KMS-11 (cell line): Measurements from ENCODE around the gene ORAI1.

ENCODE experiments used
- H2AFZ ChIP-seq: fragments of 200-600 bp; sonication (generic); 2 replicates; pipeline ENCODE4 v1.6.1; 2016; ENCODE audit warnings: antibody characterized with exemption, mixed run types, low read depth
- H3K27ac ChIP-seq: fragments of 200-600 bp; sonication (generic); 2 replicates; pipeline ENCODE4 v1.6.1; 2016; ENCODE audit warnings: mild to moderate bottlenecking, mixed run types
- H3K27me3 ChIP-seq: fragments of 200-600 bp; sonication (generic); 2 replicates; pipeline ENCODE4 v1.6.1; 2017; ENCODE audit warnings: mild to moderate bottlenecking, low read depth, mixed run types, moderate library complexity; ENCODE audit not compliant: insufficient read depth
- H3K36me3 ChIP-seq: fragments of 200-600 bp; sonication (generic); 2 replicates; pipeline ENCODE4 v1.6.1; 2017; ENCODE audit warnings: mild to moderate bottlenecking, mixed run types; ENCODE audit not compliant: insufficient read depth
- H3K4me1 ChIP-seq: fragments of 200-600 bp; sonication (generic); 2 replicates; pipeline ENCODE4 v1.6.1; 2016; ENCODE audit warnings: mild to moderate bottlenecking, low read depth, mixed run types; ENCODE audit not compliant: poor library complexity, severe bottlenecking
- H3K4me2 ChIP-seq: fragments of 200-600 bp; sonication (generic); 2 replicates; pipeline ENCODE4 v1.7.0; 2016; ENCODE audit warnings: mild to moderate bottlenecking, mixed run types
- H3K4me3 ChIP-seq: fragments of 200-600 bp; sonication (generic); IDR thresholded peaks from 2 replicates; pipeline ENCODE4 v1.6.1; 2017; ENCODE audit warnings: low read depth, low read length, mixed read lengths; ENCODE audit not compliant: insufficient read depth
- H3K79me2 ChIP-seq: fragments of 200-600 bp; sonication (generic); 2 replicates; pipeline ENCODE4 v1.6.1; 2016; ENCODE audit warnings: low read depth, mixed run types; ENCODE audit not compliant: insufficient read depth
- H3K9ac ChIP-seq: fragments of 200-600 bp; sonication (generic); 2 replicates; pipeline ENCODE4 v1.6.1; 2016; ENCODE audit warnings: mild to moderate bottlenecking, mixed run types
- H4K20me1 ChIP-seq: fragments of 200-600 bp; sonication (generic); 2 replicates; pipeline ENCODE4 v1.6.1; 2016; ENCODE audit warnings: mild to moderate bottlenecking, mixed run types; ENCODE audit not compliant: insufficient read depth
- TF ChIP-seq, protein P1 (sequence below): fragments of 200-600 bp; sonication (generic); conservative IDR thresholded peaks from 2 replicates; pipeline ENCODE4 v1.6.1; 2017; ENCODE audit warnings: low read depth, mild to moderate bottlenecking, antibody characterized with exemption, low read length, moderate library complexity, mixed read lengths

ORAI1 gene

DNA sequence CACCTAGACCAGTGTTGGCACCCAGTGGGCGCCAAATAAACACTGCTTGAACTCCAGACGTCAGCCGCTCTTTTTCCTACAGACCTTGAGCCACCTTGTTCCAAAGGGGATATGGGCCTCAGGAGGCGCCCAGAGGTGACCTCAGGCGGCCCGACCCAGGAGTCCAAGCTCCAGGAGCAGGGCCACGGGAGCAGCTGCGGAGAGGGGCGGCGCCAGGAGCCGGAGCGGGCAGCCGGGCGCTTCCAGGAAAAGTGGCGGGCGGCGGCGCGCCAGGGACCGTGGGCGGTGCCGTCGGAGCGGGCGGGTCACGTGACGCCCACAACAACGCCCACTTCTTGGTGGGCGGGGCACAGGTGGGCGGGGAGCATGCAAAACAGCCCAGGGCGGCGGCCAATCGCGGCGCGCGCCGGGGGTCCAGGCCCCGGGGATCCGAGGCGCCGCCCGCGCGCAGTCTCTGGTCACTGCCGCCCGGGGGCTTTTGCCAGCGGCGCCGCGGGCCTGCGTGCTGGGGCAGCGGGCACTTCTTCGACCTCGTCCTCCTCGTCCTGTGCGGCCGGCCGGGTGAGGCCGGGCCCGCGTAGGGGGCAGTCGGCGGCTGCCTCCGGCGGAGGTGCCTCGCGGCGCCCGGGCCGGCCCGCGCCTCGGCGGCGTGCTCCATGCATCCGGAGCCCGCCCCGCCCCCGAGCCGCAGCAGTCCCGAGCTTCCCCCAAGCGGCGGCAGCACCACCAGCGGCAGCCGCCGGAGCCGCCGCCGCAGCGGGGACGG is at the start of gene ORAI1:
ORAI1 (plus strand) TSS at position 444 of the 766 bp plus-strand sequence.
- no peak within 1 kb of the TSS for H3K4me3 ChIP-seq
- peak within 1 kb of the TSS; percentile 76 for H2AFZ ChIP-seq
- H3K36me3 ChIP-seq, result no peaks in the 10 kb centered on the region
- H3K27ac ChIP-seq, result peak within 1 kb of the TSS; percentile 71
- H3K9ac ChIP-seq, result peak within 1 kb of the TSS; percentile 75
- TF ChIP-seq, protein P1, sequence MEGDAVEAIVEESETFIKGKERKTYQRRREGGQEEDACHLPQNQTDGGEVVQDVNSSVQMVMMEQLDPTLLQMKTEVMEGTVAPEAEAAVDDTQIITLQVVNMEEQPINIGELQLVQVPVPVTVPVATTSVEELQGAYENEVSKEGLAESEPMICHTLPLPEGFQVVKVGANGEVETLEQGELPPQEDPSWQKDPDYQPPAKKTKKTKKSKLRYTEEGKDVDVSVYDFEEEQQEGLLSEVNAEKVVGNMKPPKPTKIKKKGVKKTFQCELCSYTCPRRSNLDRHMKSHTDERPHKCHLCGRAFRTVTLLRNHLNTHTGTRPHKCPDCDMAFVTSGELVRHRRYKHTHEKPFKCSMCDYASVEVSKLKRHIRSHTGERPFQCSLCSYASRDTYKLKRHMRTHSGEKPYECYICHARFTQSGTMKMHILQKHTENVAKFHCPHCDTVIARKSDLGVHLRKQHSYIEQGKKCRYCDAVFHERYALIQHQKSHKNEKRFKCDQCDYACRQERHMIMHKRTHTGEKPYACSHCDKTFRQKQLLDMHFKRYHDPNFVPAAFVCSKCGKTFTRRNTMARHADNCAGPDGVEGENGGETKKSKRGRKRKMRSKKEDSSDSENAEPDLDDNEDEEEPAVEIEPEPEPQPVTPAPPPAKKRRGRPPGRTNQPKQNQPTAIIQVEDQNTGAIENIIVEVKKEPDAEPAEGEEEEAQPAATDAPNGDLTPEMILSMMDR, result no peak
- H4K20me1 ChIP-seq, result no peaks in the 10 kb centered on the region
- no peaks in the 10 kb centered on the region for H3K27me3 ChIP-seq
- no peaks in the 10 kb centered on the region; the same call in 1 of the 2 replicates for H3K79me2 ChIP-seq
- peaks cover 22% of the 10 kb centered on the region for H3K4me1 ChIP-seq
- peak within 1 kb of the TSS; percentile 78 for H3K4me2 ChIP-seq

DNA sequence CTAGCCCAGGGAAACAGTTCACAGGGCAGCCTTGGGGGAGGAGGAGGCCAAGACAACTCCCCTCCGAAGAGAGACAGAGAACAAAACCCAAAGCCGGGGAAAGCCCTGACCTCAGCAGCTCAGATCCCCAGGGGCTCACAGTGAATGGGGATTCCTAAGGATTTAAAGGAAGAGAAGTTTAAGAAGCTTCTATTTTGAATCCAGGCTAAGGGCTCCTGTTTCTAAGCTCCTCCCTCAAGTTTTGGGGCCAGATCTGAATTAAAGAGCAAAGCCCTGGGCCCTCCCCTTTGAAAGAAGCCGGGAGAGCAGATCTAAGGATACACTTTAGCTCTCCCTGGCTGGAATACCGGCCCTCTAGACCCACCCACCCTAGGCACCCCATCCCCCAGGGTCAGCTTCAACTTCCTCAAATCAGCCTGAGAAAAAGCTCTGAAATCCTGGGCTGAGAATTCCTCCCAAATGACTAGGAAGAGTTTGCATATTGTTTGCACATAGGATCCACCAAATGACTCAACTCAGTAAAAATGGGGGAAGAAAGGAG is 49.4 kb upstream of the ORAI1 start:
- H3K79me2 ChIP-seq, result no peaks in the 10 kb centered on the region
- H2AFZ ChIP-seq, result no peak overlapping the region
- no peaks in the 10 kb centered on the region for H3K4me1 ChIP-seq
- H3K27me3 ChIP-seq, result no peaks in the 10 kb centered on the region
- no peaks in the 10 kb centered on the region for H4K20me1 ChIP-seq
- no peak overlapping the region for H3K4me3 ChIP-seq
- H3K36me3 ChIP-seq, result no peaks in the 10 kb centered on the region
- H3K9ac ChIP-seq, result no peak overlapping the region
- H3K4me2 ChIP-seq, result no peak overlapping the region
- TF ChIP-seq, protein P1, result no peak
- H3K27ac ChIP-seq, result no peak overlapping the region

GRCh38 chr12:121577443-121578180 is 48.7 kb upstream of the ORAI1 start:
- no peak overlapping the region for H3K4me3 ChIP-seq

More at GRCh38 chr12:121577443-121578180, 48.7 kb upstream of the ORAI1 start:
- Histone ChIP-seq H3K27me3 (no peaks in the 10 kb centered on the region), H3K36me3 (no peaks in the 10 kb centered on the region), H3K4me1 (no peaks in the 10 kb centered on the region), H3K27ac (no peak overlapping the region), H3K79me2 (no peaks in the 10 kb centered on the region), H3K4me2 (no peak overlapping the region), H4K20me1 (no peaks in the 10 kb centered on the region), H3K9ac (no peak overlapping the region), H2AFZ (no peak overlapping the region)
- TF ChIP-seq, protein P1, result no peak
